PC-3 (cell line): ENCODE measurements around the gene GGACT.

Experiments
- CTCF ChIP-seq: fragments of 300-600 bp; sonication (generic); conservative IDR thresholded peaks from 2 replicates; pipeline ENCODE4 v1.5.1; 2017; ENCODE audit warnings: antibody characterized with exemption, low read depth, mild to moderate bottlenecking, low read length
- EZH2 ChIP-seq: fragments of 300-600 bp; sonication (generic); IDR thresholded peaks from one replicate; pipeline ENCODE4 v1.6.1; 2017; ENCODE audit warnings: antibody characterized with exemption, mild to moderate bottlenecking, low read length; ENCODE audit not compliant: unreplicated experiment
- EZH2phosphoT487 ChIP-seq: fragments of 300-600 bp; sonication (generic); IDR thresholded peaks from 2 replicates; pipeline ENCODE4 v1.6.1; 2018; ENCODE audit warnings: mild to moderate bottlenecking, antibody characterized with exemption, low read length, borderline replicate concordance

DNA sequence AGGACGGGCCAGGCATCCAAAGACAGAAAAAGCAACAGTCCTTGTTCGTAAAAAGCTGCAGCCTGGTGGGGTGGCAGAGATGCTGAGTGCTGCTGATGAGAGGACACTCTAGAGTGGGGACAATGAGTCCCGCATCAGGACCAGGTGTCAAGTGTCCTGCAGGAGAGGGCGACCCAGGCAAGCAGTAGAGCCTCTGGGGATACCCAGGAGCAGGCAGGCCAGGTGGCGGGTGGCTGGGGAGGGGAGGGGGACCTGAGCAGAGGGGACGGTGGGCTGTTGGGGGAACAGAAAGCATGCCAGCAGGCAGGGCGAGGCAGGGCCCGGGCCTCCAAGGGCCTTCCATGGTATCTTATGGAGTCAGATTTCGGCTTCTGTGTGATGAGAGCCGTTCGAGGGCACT, 35.8 kb downstream of the GGACT start:
- TF ChIP-seq CTCF (no peak), EZH2 (no peak), EZH2phosphoT487 (no peak)
